ENCODE measurements around the gene SYK. TPM values are rescaled to one million over a fixed set of nuclear protein-coding genes. Genes with fewer than 3 reads are reported as not detected.

Gene SYK
- total RNA-seq, 4 donors from 2014 or later = 6.7 to 22.2 (median 9.0) TPM

DNA sequence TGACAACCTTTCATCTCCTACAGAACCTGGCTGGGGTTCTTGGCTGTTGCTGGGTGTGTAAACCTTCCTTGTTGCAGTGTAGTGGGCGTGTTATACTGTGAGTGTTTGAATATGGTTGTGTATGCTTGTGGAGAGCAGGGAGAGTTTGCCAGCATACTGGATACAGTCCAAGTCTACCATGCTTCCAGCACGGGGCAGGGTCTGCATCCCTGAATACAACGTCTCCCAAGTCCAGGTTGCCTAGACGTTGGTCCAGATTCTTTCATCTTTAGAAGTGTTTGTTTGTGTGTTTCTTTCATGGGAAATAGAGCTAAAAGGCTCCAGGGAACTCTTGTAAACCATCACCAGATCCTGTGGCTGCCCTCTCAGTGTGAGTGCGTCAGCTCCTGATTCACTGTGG is 46.4 kb downstream of the SYK start:
- TF ChIP-seq POLR2A (IDR thresholded peaks at IDR 0.05) = no peak
- TF ChIP-seq CTCF (IDR thresholded peaks at IDR 0.05) = no peak
- DNase-seq = no peak
- Histone ChIP-seq H3K27me3 (no peaks in the 10 kb centered on the region), H3K4me1 (no peaks in the 10 kb centered on the region), H3K9me3 (no peaks in the 10 kb centered on the region), H3K4me3 (no peak overlapping the region), H3K36me3 (no peaks in the 10 kb centered on the region), H3K27ac (no peak overlapping the region)
- intact Hi-C loops (cut with DNase I; ENCODE audit: low total_unique reads) = no loop called here

DNA sequence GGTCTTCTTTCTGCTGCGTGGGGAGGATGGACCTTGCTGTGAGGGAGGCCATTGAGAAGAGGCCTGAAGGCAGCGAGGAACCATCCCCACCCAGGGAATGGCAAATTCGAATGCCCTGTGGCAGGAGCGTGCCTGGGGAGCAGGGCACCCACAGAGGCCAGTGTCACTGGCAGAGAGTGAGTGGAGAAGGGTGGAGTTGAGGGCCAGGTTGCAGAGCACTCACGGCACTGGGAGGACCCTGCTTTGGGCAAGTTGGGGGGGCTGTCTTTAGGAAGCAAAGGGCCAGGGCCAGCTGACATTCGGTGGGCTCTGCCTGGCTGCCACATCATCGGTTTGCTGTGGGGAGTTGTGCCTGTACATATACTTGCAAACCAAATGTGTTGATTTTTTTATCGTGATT is 47.2 kb downstream of the SYK start:
- H3K4me3 ChIP-seq = no peak overlapping the region
- no peak for TF ChIP-seq CTCF (IDR thresholded peaks at IDR 0.05)
- TF ChIP-seq POLR2A (IDR thresholded peaks at IDR 0.05) = no peak
- no peaks in the 10 kb centered on the region for H3K27me3 ChIP-seq
- H3K36me3 ChIP-seq = no peaks in the 10 kb centered on the region
- no peak overlapping the region for H3K27ac ChIP-seq
- no peaks in the 10 kb centered on the region for H3K9me3 ChIP-seq
- no peaks in the 10 kb centered on the region for H3K4me1 ChIP-seq
- DNase-seq = no peak
- intact Hi-C loops (cut with DNase I; ENCODE audit: low total_unique reads) = no loop called here

GRCh38 chr9:90851444-90851843 is 49.8 kb downstream of the SYK start:
- H3K27ac ChIP-seq = no peak overlapping the region
- no peak for DNase-seq
- no peaks in the 10 kb centered on the region for H3K27me3 ChIP-seq
- no peaks in the 10 kb centered on the region for H3K4me1 ChIP-seq
- H3K36me3 ChIP-seq = no peaks in the 10 kb centered on the region
- intact Hi-C loops (cut with DNase I; ENCODE audit: low total_unique reads) = no loop called here
- H3K4me3 ChIP-seq = no peak overlapping the region
- TF ChIP-seq CTCF (IDR thresholded peaks at IDR 0.05) (no peak), POLR2A (IDR thresholded peaks at IDR 0.05) (no peak)
- no peaks in the 10 kb centered on the region for H3K9me3 ChIP-seq

DNA sequence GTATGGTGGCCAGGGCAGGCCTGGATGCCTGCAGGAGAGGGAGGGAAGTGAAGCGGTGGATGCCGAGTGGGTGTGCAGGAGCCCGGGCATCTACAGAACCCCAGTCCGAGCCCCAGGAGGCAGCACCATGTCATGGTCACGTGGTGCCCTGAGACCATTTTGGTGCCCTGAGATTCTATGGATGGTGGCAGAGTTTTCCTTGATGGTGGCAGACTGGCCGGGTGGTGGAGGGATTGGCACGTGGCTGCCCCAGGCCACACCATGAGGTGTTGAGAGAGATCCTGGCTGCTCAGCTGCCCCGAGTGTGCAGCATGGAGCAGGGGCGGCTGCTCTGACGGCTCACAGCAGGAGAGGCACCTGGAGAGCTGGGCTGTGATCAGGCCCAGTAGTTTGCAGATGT is 52.3 kb downstream of the SYK start:
- Histone ChIP-seq H3K4me1 (no peaks in the 10 kb centered on the region), H3K36me3 (no peaks in the 10 kb centered on the region), H3K4me3 (no peak overlapping the region), H3K27me3 (no peaks in the 10 kb centered on the region), H3K9me3 (no peaks in the 10 kb centered on the region), H3K27ac (no peak overlapping the region)
- intact Hi-C loops (cut with DNase I; ENCODE audit: low total_unique reads) = no loop called here
- TF ChIP-seq POLR2A (IDR thresholded peaks at IDR 0.05) = no peak
- no peak for TF ChIP-seq CTCF (IDR thresholded peaks at IDR 0.05)
- DNase-seq = no peak

- H3K4me3 ChIP-seq = no peak overlapping the region
- no peaks in the 10 kb centered on the region for H3K27me3 ChIP-seq
- H3K9me3 ChIP-seq = no peaks in the 10 kb centered on the region
- no peak overlapping the region for H3K27ac ChIP-seq
- no peaks in the 10 kb centered on the region for H3K36me3 ChIP-seq
- H3K4me1 ChIP-seq = no peaks in the 10 kb centered on the region
- intact Hi-C loops (cut with DNase I; ENCODE audit: low total_unique reads) = no loop called here
- no peak for DNase-seq
- TF ChIP-seq CTCF (IDR thresholded peaks at IDR 0.05) (no peak), POLR2A (IDR thresholded peaks at IDR 0.05) (no peak)
Observed at GRCh38 chr9:90854637-90855175, 53.1 kb downstream of the SYK start.
